Endothelial cell of hepatic sinusoid (primary cell): ENCODE data around the gene VIPAS39.

Source experiments
- in situ Hi-C: cut with HindIII; loops from 2 replicates; pipeline ENCODE4 v1.10.0; 2017; ENCODE audit warnings: low sequenced_read_pairs

VIPAS39 gene

GRCh38 chr14:77406718-77407117 lies 50.7 kb downstream of the VIPAS39 start:
- in situ Hi-C loops: no loop called here

GRCh38 chr14:77406086-77406485 lies 51.3 kb downstream of the VIPAS39 start:
- in situ Hi-C loops: no loop called here

- in situ Hi-C loops: no loop called here
Measured at GRCh38 chr14:77403768-77404167, 53.6 kb downstream of the VIPAS39 start.

GRCh38 chr14:77400216-77400615 lies 57.2 kb downstream of the VIPAS39 start:
- in situ Hi-C loops: no loop called here

- in situ Hi-C loops: no loop called here
Measured at GRCh38 chr14:77390188-77390587, 67.2 kb downstream of the VIPAS39 start.

GRCh38 chr14:77378701-77379100 lies 78.7 kb downstream of the VIPAS39 start:
- in situ Hi-C loops: no loop called here

- in situ Hi-C loops: no loop called here
Measured at GRCh38 chr14:77377502-77377844, 79.9 kb downstream of the VIPAS39 start.

- in situ Hi-C loops: no loop called here
Measured at GRCh38 chr14:77376771-77377501, 80.5 kb downstream of the VIPAS39 start, which contains the start of the genes SAMD15 and TMED8. Gene SAMD15, plus strand, starts transcription at chr14:77377379. Its CDS starts 40 bp downstream, at chr14:77377419. Gene TMED8, minus strand, starts transcription at chr14:77377094. Its CDS starts 41 bp downstream, at chr14:77377053.
